WI38 (cell line): ENCODE measurements around the gene GNAT1.

ENCODE experiments used
- H3K4me3 ChIP-seq: 2 replicates; pipeline ENCODE4 v1.5.1; 2011; ENCODE audit warnings: low read depth, mild to moderate bottlenecking, control low read depth, low read length
- CTCF ChIP-seq: IDR thresholded peaks from 2 replicates; pipeline ENCODE4 v1.5.1; 2012; ENCODE audit warnings: low read depth, mild to moderate bottlenecking, control low read depth, low read length

The GNAT1 gene

DNA sequence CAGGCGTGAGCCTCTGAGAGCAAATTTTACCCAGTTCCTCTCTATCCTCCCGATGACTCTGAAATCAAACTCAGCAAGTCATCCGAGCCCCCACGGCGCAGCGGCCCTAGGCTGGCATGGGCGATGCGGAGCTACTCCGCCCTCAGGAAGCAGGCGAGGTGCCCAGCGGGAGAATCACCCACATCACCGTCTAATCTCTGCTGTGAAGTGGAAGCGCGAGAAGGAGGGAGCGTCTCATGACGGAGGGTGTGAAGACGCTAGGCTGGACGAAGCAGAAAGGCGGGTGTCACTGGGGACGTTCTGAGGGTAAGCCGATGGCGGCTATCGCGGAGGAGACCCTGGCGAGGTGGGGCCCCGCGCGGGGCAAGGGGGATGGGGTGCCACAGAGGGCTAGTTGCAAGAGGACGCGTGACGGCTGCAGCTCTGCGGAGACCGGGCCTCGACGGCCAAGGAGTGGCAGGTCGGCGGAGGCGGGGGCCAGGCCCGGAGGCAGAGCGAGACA lies 35.5 kb downstream of the GNAT1 start:
- H3K4me3 ChIP-seq = peak overlapping the region; percentile 75
- no peak for TF ChIP-seq CTCF

- peak; percentile 65 for TF ChIP-seq CTCF
- peak overlapping the region; percentile 75 for H3K4me3 ChIP-seq
These were observed 36.2 kb downstream of the GNAT1 start for GRCh38 chr3:50227390-50228183.

DNA sequence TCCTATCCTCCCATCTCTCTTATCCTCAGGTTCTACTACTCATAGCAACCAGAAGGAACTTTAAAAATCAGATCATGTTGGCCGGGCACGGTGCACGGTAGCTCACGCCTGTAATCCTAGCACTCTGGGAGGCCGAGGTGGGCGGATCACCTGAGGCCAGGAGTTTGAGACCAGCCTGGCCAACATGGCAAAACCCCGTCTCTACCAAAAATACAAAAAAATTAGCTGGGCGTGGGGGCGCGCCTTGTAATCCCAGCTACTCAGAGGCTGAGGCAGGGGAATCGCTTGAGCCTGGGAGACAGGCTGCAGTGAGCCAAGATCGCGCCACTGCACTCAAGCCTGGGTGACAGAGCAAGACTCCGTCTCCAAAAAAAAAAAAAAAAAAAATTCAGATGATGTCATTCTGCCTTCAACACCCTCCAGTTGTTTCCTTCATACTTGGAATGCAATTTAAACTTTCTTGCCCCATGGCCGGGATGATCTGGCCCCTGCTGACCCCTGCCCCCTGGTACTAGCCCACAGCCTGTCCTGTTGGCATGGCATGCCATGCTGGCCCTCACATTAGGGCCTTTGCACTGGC lies 36.9 kb downstream of the GNAT1 start:
- peak overlapping the region; percentile 75 for H3K4me3 ChIP-seq

- H3K4me3 ChIP-seq = no peak overlapping the region
- TF ChIP-seq CTCF = no peak
These were observed 38.1 kb downstream of the GNAT1 start for GRCh38 chr3:50229490-50229889.

DNA sequence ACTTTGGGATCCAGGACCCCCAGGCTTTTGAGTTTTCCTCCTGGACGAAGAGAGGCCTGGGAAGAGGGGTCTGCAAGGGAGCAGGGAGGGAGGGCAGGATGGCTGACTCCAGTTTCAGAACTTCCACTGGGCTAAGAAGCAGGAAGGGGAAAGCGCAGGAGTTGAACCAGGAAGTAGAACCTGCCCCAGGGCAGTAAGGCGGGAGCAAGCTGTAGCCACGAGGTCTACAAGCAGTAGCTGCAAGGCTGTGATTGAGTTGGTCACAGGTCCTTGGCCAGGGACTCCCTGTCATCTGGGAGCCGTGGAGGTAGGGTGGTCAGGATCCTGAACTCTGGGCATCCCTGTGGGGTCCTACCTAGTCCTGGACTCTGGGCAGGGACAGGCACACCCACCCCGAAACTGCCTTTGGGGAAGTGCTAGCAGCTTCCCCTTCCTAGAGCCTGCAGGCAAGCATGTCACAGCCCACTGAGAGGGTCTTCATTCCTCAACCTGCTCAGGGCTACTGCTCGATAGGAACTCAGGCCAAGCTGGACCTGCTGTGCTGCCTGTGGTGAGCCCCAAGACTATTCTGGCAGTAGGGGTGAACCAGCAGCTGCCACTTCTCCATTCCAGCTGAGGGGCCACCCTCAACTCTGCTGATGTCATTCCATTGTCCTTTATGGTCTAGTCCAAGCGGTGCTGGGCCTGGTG lies 38.8 kb downstream of the GNAT1 start:
- no peak for TF ChIP-seq CTCF
- no peak overlapping the region for H3K4me3 ChIP-seq

GRCh38 chr3:50230794-50231125 lies 39.4 kb downstream of the GNAT1 start:
- no peak overlapping the region for H3K4me3 ChIP-seq
- no peak for TF ChIP-seq CTCF

GRCh38 chr3:50231581-50231980 lies 40.2 kb downstream of the GNAT1 start:
- TF ChIP-seq CTCF = no peak
- no peak overlapping the region for H3K4me3 ChIP-seq
